HFF-Myc (cell line): ENCODE measurements around the gene MAP3K5.

Experiments
- DNase-seq: peaks from one replicate; pipeline ENCODE4 v3.0.0-alpha.2; 2011; ENCODE audit warnings: low read depth; ENCODE audit errors: extremely low read depth
- H3K4me3 ChIP-seq: replicated peaks from 2 replicates; pipeline ENCODE4 v1.5.1; 2011; ENCODE audit warnings: low read depth, mild to moderate bottlenecking, control low read depth, low read length
- CTCF ChIP-seq: IDR thresholded peaks from 2 replicates; pipeline ENCODE4 v1.5.1; 2012; ENCODE audit warnings: mild to moderate bottlenecking, low read depth, low read length, control low read depth; ENCODE audit errors: missing control alignments

The MAP3K5 gene

DNA sequence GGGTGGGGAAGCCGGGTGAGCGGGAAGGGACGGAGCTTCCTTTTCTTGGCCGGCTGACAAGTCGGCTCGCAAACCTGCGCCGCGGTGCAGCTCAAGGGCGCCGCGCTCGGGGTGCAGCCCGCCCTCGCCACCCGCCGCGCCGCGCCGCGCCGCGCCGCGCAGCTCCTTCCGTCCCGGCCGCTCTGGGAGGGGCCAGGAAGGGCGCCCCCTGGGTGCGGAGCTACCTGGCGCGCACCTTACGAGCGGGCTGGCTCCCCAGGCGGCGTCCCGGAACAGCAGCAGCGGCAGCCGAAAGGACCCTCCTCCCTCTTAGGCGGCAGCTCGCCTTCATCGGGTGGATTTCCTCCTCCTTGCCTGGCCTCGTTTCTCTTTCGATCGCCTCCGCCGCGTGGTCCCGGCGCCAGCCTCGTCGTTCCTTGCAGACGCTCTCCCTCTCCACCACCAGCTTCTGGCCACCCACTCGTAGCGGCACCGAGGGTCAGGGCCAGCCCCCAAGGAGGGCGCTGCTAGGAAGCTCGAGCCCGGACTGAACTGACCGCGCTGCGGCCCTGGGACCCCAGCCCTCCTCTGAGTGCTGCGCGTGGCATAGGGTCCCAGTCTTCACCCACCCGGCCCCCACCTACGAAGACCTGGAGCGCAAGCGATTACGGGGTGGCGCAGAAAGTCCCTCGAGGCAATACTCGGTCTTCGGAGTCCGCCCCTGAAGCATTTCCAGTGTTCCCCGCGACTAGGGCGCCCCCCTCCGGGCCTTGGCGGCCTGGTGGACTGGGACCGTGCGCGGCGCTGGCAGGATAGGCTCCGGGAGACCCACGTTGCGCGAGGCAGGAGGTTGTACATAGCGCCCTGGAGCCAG lies at the start of gene MAP3K5:
Gene MAP3K5 (minus strand): TSS at position 68 of the 853 bp plus-strand sequence. CDS start 320 bp downstream, outside the sequence.
- DNase-seq, result peak; percentile 47
- H3K4me3 ChIP-seq, result peak within 1 kb of the TSS; percentile 81
- peak; percentile 84 for TF ChIP-seq CTCF

DNA sequence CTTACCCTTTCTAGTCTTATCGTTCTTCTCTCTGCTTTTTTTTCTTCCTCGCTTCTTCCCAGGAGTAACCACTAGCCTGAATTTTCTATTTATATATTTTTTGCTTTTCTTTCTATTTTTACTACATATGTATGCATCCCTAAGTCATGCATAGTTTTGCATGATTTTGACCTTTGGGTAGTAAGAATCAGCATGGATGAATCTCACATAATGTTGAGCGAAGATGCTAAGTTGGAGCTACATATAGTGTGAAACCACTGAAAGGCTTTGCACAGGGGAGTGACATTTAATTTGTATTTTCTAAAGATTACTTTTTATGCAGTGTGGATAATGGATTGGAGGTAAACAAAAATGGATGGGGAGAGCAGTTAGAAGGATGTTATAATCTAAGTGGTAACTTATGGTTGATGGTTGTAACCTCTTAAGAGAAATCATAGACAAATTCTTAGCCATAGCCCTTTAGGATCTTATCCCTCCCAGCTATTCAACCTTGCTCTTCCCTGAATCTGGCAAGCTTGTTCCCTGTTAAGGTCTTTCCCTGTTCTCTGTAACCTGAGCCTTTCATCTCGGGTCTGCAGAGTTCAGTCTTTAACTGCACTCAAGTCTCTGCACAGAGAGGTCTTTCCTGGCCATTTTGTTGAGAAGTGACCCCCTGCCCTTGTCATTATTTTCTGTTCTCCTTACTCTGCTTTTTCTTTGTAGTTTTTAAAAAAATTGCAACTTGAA lies 48.2 kb upstream of the MAP3K5 start:
- DNase-seq, result no peak
- TF ChIP-seq CTCF, result no peak
- H3K4me3 ChIP-seq, result no peak overlapping the region

DNA sequence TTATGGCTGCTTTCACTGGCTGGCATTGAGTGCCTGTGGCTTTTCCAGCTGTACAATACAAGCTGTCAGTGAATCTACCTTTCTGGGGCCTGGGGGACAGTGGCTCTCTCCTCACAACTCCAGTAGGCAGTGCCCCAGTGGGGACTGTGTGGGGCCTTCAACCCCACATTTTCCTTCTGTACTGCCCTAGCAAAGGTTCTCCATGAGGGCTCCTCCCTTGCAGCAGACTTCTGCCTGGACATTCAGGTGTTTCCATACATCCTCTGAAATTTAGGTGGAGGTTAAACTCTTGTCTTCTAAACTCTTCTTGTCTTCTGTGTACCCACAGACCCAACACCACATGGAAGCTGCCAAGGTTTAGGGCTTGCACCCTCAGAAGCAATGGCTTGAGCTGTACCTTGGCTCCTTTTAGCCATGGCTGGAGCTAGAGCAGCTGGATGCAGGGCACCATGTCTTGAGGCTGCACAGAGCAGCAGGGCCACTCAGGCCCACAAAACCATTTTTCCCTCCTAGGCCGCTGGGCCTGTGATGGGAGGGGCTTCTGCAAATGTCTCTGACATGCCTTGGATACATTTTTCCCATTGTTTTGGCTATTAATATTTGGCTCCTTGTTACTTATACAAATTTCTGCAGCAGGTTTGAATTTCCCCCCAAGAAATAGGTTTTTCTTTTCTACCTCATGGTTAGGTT lies 39.7 kb upstream of the MAP3K5 start:
- no peak for TF ChIP-seq CTCF
- no peak overlapping the region for H3K4me3 ChIP-seq
- DNase-seq, result no peak

DNA sequence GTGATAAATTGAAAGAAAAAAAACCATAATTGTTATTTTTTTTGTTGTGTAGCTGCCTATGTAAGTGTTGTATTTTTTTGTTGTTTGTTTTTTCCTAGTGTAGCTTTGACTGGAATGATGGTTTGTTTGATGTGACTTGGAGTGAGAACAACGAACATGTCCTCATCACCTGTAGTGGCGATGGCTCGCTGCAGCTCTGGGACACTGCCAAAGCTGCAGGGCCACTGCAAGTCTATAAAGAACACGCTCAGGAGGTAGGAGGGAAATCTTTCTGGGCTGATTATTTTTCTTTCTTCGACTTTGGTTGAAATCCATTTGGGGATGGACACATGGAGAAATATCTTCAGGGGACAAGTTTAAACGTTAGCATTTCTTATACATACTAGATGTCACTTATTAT lies 33.9 kb upstream of the MAP3K5 start:
- H3K4me3 ChIP-seq, result no peak overlapping the region
- no peak for DNase-seq
- no peak for TF ChIP-seq CTCF

GRCh38 chr6:136823128-136823660 lies 30.9 kb upstream of the MAP3K5 start:
- no peak for TF ChIP-seq CTCF

GRCh38 chr6:136822376-136823127 lies 30.3 kb upstream of the MAP3K5 start, which contains the start of gene PEX7:
PEX7 (plus strand) TSS chr6:136822592; CDS start chr6:136822666, 74 bp downstream.
- H3K4me3 ChIP-seq, result peak within 1 kb of the TSS; percentile 52
- peak; percentile 83 for DNase-seq
- peak; percentile 55 for TF ChIP-seq CTCF

More at GRCh38 chr6:136823128-136823660, 30.9 kb upstream of the MAP3K5 start:
- peak overlapping the region; percentile 52 for H3K4me3 ChIP-seq
- no peak for DNase-seq
